Ammon's horn (tissue), 1 donor: Measurements from ENCODE around the gene KLK8.

Experiments used
- DNase-seq: peaks from one replicate; pipeline ENCODE4 v3.0.0-alpha.2; 2016; ENCODE audit warnings: low spot score

The KLK8 gene

GRCh38 chr19:50947123-50947522 is 54.3 kb downstream of the KLK8 start:
- no peak for DNase-seq
